ENCODE data around the gene RBMXL3. TPM values are rescaled to one million over a fixed set of nuclear protein-coding genes. Genes with fewer than 3 reads are reported as not detected.

RBMXL3 gene
- total RNA-seq, result not detected in 2 replicates

GRCh38 chrX:115189110-115189509 lies at the start of gene RBMXL3:
Gene RBMXL3 (plus strand): TSS chrX:115189410. CDS start chrX:115189442, 32 bp downstream.

GRCh38 chrX:115233497-115234455 lies 44.6 kb downstream of the RBMXL3 start, which contains the start of gene LRCH2:
Gene LRCH2 (minus strand): TSS chrX:115234096. CDS start chrX:115234041, 55 bp downstream.

Other genes starting within 250 kb of the RBMXL3 start
- 51.9 and 56.7 TPM in 2 replicates for gene IL13RA2, start 171.8 kb upstream of the RBMXL3 start, total RNA-seq
- gene LRCH2, start 44.7 kb downstream of the RBMXL3 start, total RNA-seq, result 4.6 and 7.6 TPM in 2 replicates
- not detected in 2 replicates for gene LUZP4, start 100.3 kb downstream of the RBMXL3 start, total RNA-seq